Measurements from ENCODE around the gene DCAF10. TPM values are rescaled to one million over a fixed set of nuclear protein-coding genes. Genes with fewer than 3 reads are reported as not detected.

Gene DCAF10
- total RNA-seq, 1 experiment from 2014 or later, result 24.0 TPM

- Histone ChIP-seq H3K9me3 (ENCODE audit: low read depth, low read length, poor library complexity, severe bottlenecking) (no peaks in the 10 kb centered on the region), H3K4me3 (ENCODE audit: low read depth, low read length, poor library complexity, severe bottlenecking) (no peak overlapping the region), H3K4me1 (ENCODE audit: insufficient read depth, low read length, poor library complexity, severe bottlenecking) (no peaks in the 10 kb centered on the region), H3K27ac (ENCODE audit: low read depth, low read length, poor library complexity, severe bottlenecking) (no peak overlapping the region), H3K27me3 (replicated peaks; ENCODE audit: insufficient read depth, low read depth, low read length, poor library complexity) (no peaks in the 10 kb centered on the region), H3K36me3 (ENCODE audit: insufficient read depth, low read length, poor library complexity, severe bottlenecking) (no peaks in the 10 kb centered on the region)
- ChIA-PET POLR2A (ENCODE audit: low non-redundant PET) (no interaction called here), CTCF (no interaction called here)
- TF ChIP-seq, protein P1, sequence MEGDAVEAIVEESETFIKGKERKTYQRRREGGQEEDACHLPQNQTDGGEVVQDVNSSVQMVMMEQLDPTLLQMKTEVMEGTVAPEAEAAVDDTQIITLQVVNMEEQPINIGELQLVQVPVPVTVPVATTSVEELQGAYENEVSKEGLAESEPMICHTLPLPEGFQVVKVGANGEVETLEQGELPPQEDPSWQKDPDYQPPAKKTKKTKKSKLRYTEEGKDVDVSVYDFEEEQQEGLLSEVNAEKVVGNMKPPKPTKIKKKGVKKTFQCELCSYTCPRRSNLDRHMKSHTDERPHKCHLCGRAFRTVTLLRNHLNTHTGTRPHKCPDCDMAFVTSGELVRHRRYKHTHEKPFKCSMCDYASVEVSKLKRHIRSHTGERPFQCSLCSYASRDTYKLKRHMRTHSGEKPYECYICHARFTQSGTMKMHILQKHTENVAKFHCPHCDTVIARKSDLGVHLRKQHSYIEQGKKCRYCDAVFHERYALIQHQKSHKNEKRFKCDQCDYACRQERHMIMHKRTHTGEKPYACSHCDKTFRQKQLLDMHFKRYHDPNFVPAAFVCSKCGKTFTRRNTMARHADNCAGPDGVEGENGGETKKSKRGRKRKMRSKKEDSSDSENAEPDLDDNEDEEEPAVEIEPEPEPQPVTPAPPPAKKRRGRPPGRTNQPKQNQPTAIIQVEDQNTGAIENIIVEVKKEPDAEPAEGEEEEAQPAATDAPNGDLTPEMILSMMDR (conservative IDR thresholded peaks at IDR 0.05; ENCODE audit: low read depth, low read length), result no peak
- no peak for TF ChIP-seq EZH2 (IDR thresholded peaks at IDR 0.05; ENCODE audit: borderline replicate concordance, low read depth, low read length, poor library complexity, severe bottlenecking)
- intact Hi-C loops (cut with micrococcal nuclease; ENCODE audit: unreplicated experiment), result no loop called here
- DNase-seq (ENCODE audit: low spot score), result no peak
- no TSS peak for BruUV-seq (replicated peaks)
Measured at GRCh38 chr9:37836386-37836785, 35.8 kb downstream of the DCAF10 start.

DNA sequence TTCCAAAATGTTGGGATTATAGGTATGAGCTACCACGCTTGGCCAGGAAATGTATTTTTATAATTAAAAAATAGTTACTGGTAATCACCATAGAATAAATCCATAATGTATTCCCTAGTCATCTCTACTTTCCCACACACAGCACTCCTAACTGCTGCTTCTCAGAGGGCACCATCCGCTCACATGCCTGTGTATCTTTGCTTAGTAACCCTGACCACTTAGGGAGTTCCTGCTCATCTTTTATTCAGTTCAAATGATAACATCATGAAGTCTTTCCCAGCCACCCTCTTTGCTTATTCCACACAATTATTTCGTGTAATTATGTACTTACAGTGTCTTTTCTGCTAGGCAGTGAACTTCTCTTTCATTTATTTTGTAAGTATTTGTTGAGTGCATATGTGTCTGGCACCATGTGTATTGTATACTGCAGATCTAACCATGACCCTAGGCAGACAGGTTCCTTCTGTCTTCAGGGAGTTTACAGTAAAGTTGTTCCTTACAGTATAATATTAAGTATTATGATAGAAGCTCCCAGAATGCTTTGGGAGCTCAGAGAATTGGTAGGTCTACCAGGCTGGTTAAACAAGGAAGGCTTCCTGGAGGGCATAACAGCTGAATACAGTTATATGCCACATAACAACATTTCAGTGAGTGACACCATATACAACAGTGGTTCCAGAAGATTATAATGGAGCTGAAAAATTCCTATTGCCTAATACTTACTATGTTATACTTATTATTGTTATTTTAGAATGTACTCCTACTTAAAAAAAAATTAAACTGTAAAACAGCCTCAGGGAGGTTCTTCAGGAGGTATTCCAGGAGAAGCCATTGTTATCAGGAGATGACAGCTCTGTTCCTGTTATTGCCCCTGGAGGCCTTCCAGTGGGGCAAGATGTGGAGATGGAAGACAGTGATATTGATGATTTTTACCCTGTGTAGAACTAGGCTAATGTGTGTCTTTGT, 39.2 kb downstream of the DCAF10 start:
- Histone ChIP-seq H3K4me3 (ENCODE audit: low read depth, low read length, poor library complexity, severe bottlenecking) (no peak overlapping the region), H3K9me3 (ENCODE audit: low read depth, low read length, poor library complexity, severe bottlenecking) (no peaks in the 10 kb centered on the region), H3K27me3 (replicated peaks; ENCODE audit: insufficient read depth, low read depth, low read length, poor library complexity) (no peaks in the 10 kb centered on the region), H3K4me1 (ENCODE audit: insufficient read depth, low read length, poor library complexity, severe bottlenecking) (no peaks in the 10 kb centered on the region), H3K36me3 (ENCODE audit: insufficient read depth, low read length, poor library complexity, severe bottlenecking) (peaks cover 4% of the 10 kb centered on the region), H3K27ac (ENCODE audit: low read depth, low read length, poor library complexity, severe bottlenecking) (peak overlapping the region; percentile 37)
- peak; percentile 6 for DNase-seq (ENCODE audit: low spot score)
- BruUV-seq (replicated peaks), result no TSS peak
- POLR2A ChIA-PET (ENCODE audit: low non-redundant PET), result no interaction called here
- CTCF ChIA-PET, result interaction anchor here (0.6 kb wide), 1 partner anchor 26 kb away, joined by 3 read pairs; no protein-coding TSS in a partner anchor
- intact Hi-C loops (cut with micrococcal nuclease; ENCODE audit: unreplicated experiment), result loop anchor here (10.0 kb wide), 1 partner anchor 65 kb away; the partner anchor contains the start of gene SLC25A51
- no peak for TF ChIP-seq EZH2 (IDR thresholded peaks at IDR 0.05; ENCODE audit: borderline replicate concordance, low read depth, low read length, poor library complexity, severe bottlenecking)
- TF ChIP-seq, protein P1 (conservative IDR thresholded peaks at IDR 0.05; ENCODE audit: low read depth, low read length), result no peak

DNA sequence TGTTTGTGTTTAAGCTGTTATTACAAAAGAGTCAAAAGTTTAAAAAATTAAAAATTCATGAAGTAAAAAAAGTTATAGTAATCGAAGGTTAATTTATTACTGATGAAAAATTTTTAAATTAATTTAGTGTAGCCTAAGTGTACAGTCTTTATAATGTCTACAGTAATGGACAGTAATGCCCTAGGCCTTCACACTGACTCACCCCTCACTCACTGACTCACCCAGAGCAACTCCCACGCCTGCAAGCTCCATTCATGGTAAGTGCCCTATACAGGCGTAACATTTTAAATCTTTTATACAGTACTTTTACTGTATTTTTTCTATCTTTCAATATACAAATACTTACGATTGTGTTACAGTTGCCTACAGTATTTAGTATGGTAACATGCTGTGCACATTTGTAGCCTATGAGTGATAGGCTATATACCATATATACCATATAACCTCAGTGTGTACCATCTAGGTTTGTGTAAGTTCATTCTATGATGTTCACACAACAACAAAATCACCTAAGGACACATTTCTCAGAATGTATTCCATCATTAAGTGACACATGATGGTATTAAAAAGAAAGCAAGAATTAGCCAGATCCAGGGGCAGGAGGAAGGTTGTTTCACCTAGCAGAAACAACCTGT, 40.1 kb downstream of the DCAF10 start:
- intact Hi-C loops (cut with micrococcal nuclease; ENCODE audit: unreplicated experiment), result loop anchor here (10.0 kb wide), 1 partner anchor 64 kb away; the partner anchor contains the start of gene SLC25A51
- no peaks in the 10 kb centered on the region for H3K4me1 ChIP-seq (ENCODE audit: insufficient read depth, low read length, poor library complexity, severe bottlenecking)
- H3K4me3 ChIP-seq (ENCODE audit: low read depth, low read length, poor library complexity, severe bottlenecking), result no peak overlapping the region
- no peaks in the 10 kb centered on the region for H3K27me3 ChIP-seq (replicated peaks; ENCODE audit: insufficient read depth, low read depth, low read length, poor library complexity)
- H3K9me3 ChIP-seq (ENCODE audit: low read depth, low read length, poor library complexity, severe bottlenecking), result no peaks in the 10 kb centered on the region
- H3K27ac ChIP-seq (ENCODE audit: low read depth, low read length, poor library complexity, severe bottlenecking), result no peak overlapping the region
- CTCF ChIA-PET, result no interaction called here
- no TSS peak for BruUV-seq (replicated peaks)
- POLR2A ChIA-PET (ENCODE audit: low non-redundant PET), result no interaction called here
- TF ChIP-seq EZH2 (IDR thresholded peaks at IDR 0.05; ENCODE audit: borderline replicate concordance, low read depth, low read length, poor library complexity, severe bottlenecking), result no peak
- TF ChIP-seq, protein P1 (conservative IDR thresholded peaks at IDR 0.05; ENCODE audit: low read depth, low read length), result no peak
- peaks cover 4% of the 10 kb centered on the region for H3K36me3 ChIP-seq (ENCODE audit: insufficient read depth, low read length, poor library complexity, severe bottlenecking)
- peak; percentile 9 for DNase-seq (ENCODE audit: low spot score)
